ENCODE results near the gene PHKB. TPM values are rescaled to one million over a fixed set of nuclear protein-coding genes. Genes with fewer than 3 reads are reported as not detected.
A peak's percentile ranks its signal among the peaks of the same experiment; 100 is the strongest.

The PHKB gene
- polyA plus RNA-seq, 3 donors: 49.8 to 53.1 (median 50.8) TPM

GRCh38 chr16:47726031-47726675 lies 265.0 kb downstream of the PHKB start:
- Mint-ChIP-seq H3K27ac (no peak overlapping the region), H3K4me1 (no peaks in the 10 kb centered on the region), H3K36me3 (no peaks in the 10 kb centered on the region), H3K27me3 (ENCODE audit: low read depth in 3 of 3) (peaks cover 3 to 7% (median 4%) of the 10 kb centered on the region in 3 donors), H3K4me3 (no peak overlapping the region), H3K9me3 (peaks cover 0 to 7% (median 0%) of the 10 kb centered on the region in 7 donors)
- intact Hi-C loops (cut with micrococcal nuclease): no loop called here
- TF ChIP-seq, protein P1, sequence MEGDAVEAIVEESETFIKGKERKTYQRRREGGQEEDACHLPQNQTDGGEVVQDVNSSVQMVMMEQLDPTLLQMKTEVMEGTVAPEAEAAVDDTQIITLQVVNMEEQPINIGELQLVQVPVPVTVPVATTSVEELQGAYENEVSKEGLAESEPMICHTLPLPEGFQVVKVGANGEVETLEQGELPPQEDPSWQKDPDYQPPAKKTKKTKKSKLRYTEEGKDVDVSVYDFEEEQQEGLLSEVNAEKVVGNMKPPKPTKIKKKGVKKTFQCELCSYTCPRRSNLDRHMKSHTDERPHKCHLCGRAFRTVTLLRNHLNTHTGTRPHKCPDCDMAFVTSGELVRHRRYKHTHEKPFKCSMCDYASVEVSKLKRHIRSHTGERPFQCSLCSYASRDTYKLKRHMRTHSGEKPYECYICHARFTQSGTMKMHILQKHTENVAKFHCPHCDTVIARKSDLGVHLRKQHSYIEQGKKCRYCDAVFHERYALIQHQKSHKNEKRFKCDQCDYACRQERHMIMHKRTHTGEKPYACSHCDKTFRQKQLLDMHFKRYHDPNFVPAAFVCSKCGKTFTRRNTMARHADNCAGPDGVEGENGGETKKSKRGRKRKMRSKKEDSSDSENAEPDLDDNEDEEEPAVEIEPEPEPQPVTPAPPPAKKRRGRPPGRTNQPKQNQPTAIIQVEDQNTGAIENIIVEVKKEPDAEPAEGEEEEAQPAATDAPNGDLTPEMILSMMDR (IDR thresholded peaks at IDR 0.05): no peak
- Histone ChIP-seq H4K20me1 (ENCODE audit: insufficient read depth, low read length) (no peaks in the 10 kb centered on the region), H3K9ac (ENCODE audit: insufficient read depth, low read length, poor library complexity, severe bottlenecking) (no peak overlapping the region), H3K4me1 (ENCODE audit: control insufficient read depth in 1 of 2, insufficient read depth in 2 of 2, low read length in 2 of 2) (no peaks in the 10 kb centered on the region), H3K27me3 (ENCODE audit: control insufficient read depth in 2 of 2, insufficient read depth in 2 of 2, low read length in 2 of 2) (no peaks in the 10 kb centered on the region), H3K79me2 (ENCODE audit: insufficient read depth, low read length) (no peaks in the 10 kb centered on the region), H3K36me3 (replicated peaks in 1 of 2; ENCODE audit: control insufficient read depth in 1 of 2, insufficient read depth in 2 of 2, low read length in 2 of 2) (no peaks in the 10 kb centered on the region), H2AFZ (ENCODE audit: insufficient read depth, low read depth, low read length, poor library complexity, severe bottlenecking) (no peak overlapping the region), H3K9me3 (replicated peaks in 1 of 2; ENCODE audit: control insufficient read depth in 1 of 2, insufficient read depth in 1 of 2, low read length in 2 of 2) (no peaks in the 10 kb centered on the region), H3K4me3 (replicated peaks in 1 of 3; ENCODE audit: low read depth in 2 of 3, low read length in 3 of 3) (no peak overlapping the region), H3K27ac (ENCODE audit: low read depth in 1 of 2, low read length in 2 of 2) (no peak overlapping the region), H3K4me2 (replicated peaks; ENCODE audit: extremely low read depth, low read length, poor library complexity, severe bottlenecking) (no peak overlapping the region)
- DNase-seq: no peak
- whole genome bisulfite sequencing (ENCODE audit: insufficient coverage): 74% methylated on average over 5 of the region's 8 CpGs

- Mint-ChIP-seq H3K36me3 (no peaks in the 10 kb centered on the region), H3K27ac (peak overlapping the region in 1 of 7 donors; percentile 10), H3K4me3 (no peak overlapping the region), H3K4me1 (no peaks in the 10 kb centered on the region), H3K27me3 (ENCODE audit: low read depth in 3 of 3) (peaks cover 4 to 7% (median 4%) of the 10 kb centered on the region in 3 donors), H3K9me3 (peaks cover 0 to 7% (median 0%) of the 10 kb centered on the region in 7 donors)
- no peak overlapping the region for H3K9ac ChIP-seq (ENCODE audit: insufficient read depth, low read length, poor library complexity, severe bottlenecking)
- no peak overlapping the region for H3K27ac ChIP-seq (ENCODE audit: low read depth in 1 of 2, low read length in 2 of 2)
- no peaks in the 10 kb centered on the region for H4K20me1 ChIP-seq (ENCODE audit: insufficient read depth, low read length)
- H3K79me2 ChIP-seq (ENCODE audit: insufficient read depth, low read length): no peaks in the 10 kb centered on the region
- H3K9me3 ChIP-seq (replicated peaks in 1 of 2; ENCODE audit: control insufficient read depth in 1 of 2, insufficient read depth in 1 of 2, low read length in 2 of 2): no peaks in the 10 kb centered on the region
- 95% methylated on average over 4 of the region's 6 CpGs for WGBS (ENCODE audit: insufficient coverage)
- no peaks in the 10 kb centered on the region for H3K4me1 ChIP-seq (ENCODE audit: control insufficient read depth in 1 of 2, insufficient read depth in 2 of 2, low read length in 2 of 2)
- H2AFZ ChIP-seq (ENCODE audit: insufficient read depth, low read depth, low read length, poor library complexity, severe bottlenecking): no peak overlapping the region
- H3K4me2 ChIP-seq (replicated peaks; ENCODE audit: extremely low read depth, low read length, poor library complexity, severe bottlenecking): no peak overlapping the region
- DNase-seq: no peak
- intact Hi-C loops (cut with micrococcal nuclease): no loop called here
- TF ChIP-seq, protein P1 (IDR thresholded peaks at IDR 0.05): no peak
- no peaks in the 10 kb centered on the region for H3K27me3 ChIP-seq (ENCODE audit: control insufficient read depth in 2 of 2, insufficient read depth in 2 of 2, low read length in 2 of 2)
- H3K36me3 ChIP-seq (replicated peaks in 1 of 2; ENCODE audit: control insufficient read depth in 1 of 2, insufficient read depth in 2 of 2, low read length in 2 of 2): no peaks in the 10 kb centered on the region
- H3K4me3 ChIP-seq (replicated peaks in 1 of 3; ENCODE audit: low read depth in 2 of 3, low read length in 3 of 3): no peak overlapping the region
Observed at GRCh38 chr16:47727131-47727530, 266.0 kb downstream of the PHKB start.

Measured in CD14-positive monocyte (primary cell).